ENCODE data around the gene ACVRL1.

Gene ACVRL1

GRCh38 chr12:51890133-51890464, 17.2 kb upstream of the ACVRL1 start:
- H3K27me3 ChIP-seq = peaks cover 5% of the 10 kb centered on the region
- H3K27ac ChIP-seq = no peak overlapping the region
- H3K4me1 ChIP-seq (ENCODE audit: control insufficient read depth in 1 of 2, insufficient read depth in 1 of 2, low read depth in 1 of 2, low read length in 1 of 2) = peaks cover 7 to 10% of the 10 kb centered on the region in 2 experiments
- no peak for TF ChIP-seq CTCF (IDR thresholded peaks at IDR 0.05)
- no peaks in the 10 kb centered on the region for H3K9me3 ChIP-seq
- H3K36me3 ChIP-seq = no peaks in the 10 kb centered on the region
- no peak overlapping the region for H3K4me3 ChIP-seq (ENCODE audit: low read depth in 1 of 2, low read length in 1 of 2)

GRCh38 chr12:51890511-51891171, 16.7 kb upstream of the ACVRL1 start:
- Histone ChIP-seq H3K4me1 (ENCODE audit: control insufficient read depth in 1 of 2, insufficient read depth in 1 of 2, low read depth in 1 of 2, low read length in 1 of 2) (peaks cover 7 to 10% of the 10 kb centered on the region in 2 experiments), H3K4me3 (ENCODE audit: low read depth in 1 of 2, low read length in 1 of 2) (no peak overlapping the region), H3K27me3 (peaks cover 5% of the 10 kb centered on the region), H3K36me3 (no peaks in the 10 kb centered on the region), H3K27ac (no peak overlapping the region), H3K9me3 (no peaks in the 10 kb centered on the region)
- TF ChIP-seq CTCF (IDR thresholded peaks at IDR 0.05) = no peak

GRCh38 chr12:51891843-51892242, 15.5 kb upstream of the ACVRL1 start:
- TF ChIP-seq CTCF (IDR thresholded peaks at IDR 0.05) = no peak
- H3K27ac ChIP-seq = no peak overlapping the region
- no peaks in the 10 kb centered on the region for H3K4me1 ChIP-seq (ENCODE audit: control insufficient read depth in 1 of 2, insufficient read depth in 1 of 2, low read depth in 1 of 2, low read length in 1 of 2)
- no peaks in the 10 kb centered on the region for H3K9me3 ChIP-seq
- H3K4me3 ChIP-seq (ENCODE audit: low read depth in 1 of 2, low read length in 1 of 2) = no peak overlapping the region
- no peaks in the 10 kb centered on the region for H3K36me3 ChIP-seq
- peaks cover 5% of the 10 kb centered on the region for H3K27me3 ChIP-seq

GRCh38 chr12:51893786-51894185, 13.5 kb upstream of the ACVRL1 start:
- Histone ChIP-seq H3K4me3 (ENCODE audit: low read depth in 1 of 2, low read length in 1 of 2) (no peak overlapping the region), H3K27me3 (no peaks in the 10 kb centered on the region), H3K27ac (no peak overlapping the region), H3K36me3 (no peaks in the 10 kb centered on the region), H3K9me3 (no peaks in the 10 kb centered on the region), H3K4me1 (ENCODE audit: control insufficient read depth in 1 of 2, insufficient read depth in 1 of 2, low read depth in 1 of 2, low read length in 1 of 2) (no peaks in the 10 kb centered on the region)
- TF ChIP-seq CTCF (IDR thresholded peaks at IDR 0.05) = no peak

- TF ChIP-seq CTCF (IDR thresholded peaks at IDR 0.05) = no peak
- H3K4me3 ChIP-seq (ENCODE audit: low read depth in 1 of 2, low read length in 1 of 2) = no peak overlapping the region
- no peaks in the 10 kb centered on the region for H3K9me3 ChIP-seq
- H3K36me3 ChIP-seq = no peaks in the 10 kb centered on the region
- H3K4me1 ChIP-seq (ENCODE audit: control insufficient read depth in 1 of 2, insufficient read depth in 1 of 2, low read depth in 1 of 2, low read length in 1 of 2) = no peaks in the 10 kb centered on the region
- no peak overlapping the region for H3K27ac ChIP-seq
- H3K27me3 ChIP-seq = no peaks in the 10 kb centered on the region
Measured at GRCh38 chr12:51895378-51896135, 11.7 kb upstream of the ACVRL1 start.
